Activated T-cell treated with anti-CD3 and anti-CD28 coated beads, Interleukin-2, amount 50 U/mL, for 1 hour (primary cell): ENCODE data around the gene WFDC12.
"Not testable (repeated sequence)": the region's sequence is repeated elsewhere in the genome, so short reads cannot be mapped to it uniquely, and the experiment has no call there.

Source experiments
- DNase-seq: peaks from one replicate; pipeline ENCODE4 v3.0.0-alpha.2; 2020

WFDC12 gene

GRCh38 chr20:45124365-45124764 is at the start of gene WFDC12:
WFDC12 (minus strand) TSS chr20:45124465; CDS start chr20:45124447, 18 bp downstream.
- no peak for DNase-seq

GRCh38 chr20:45173522-45173921 is 49.3 kb upstream of the WFDC12 start:
- no peak for DNase-seq

GRCh38 chr20:45164906-45165305 is 40.6 kb upstream of the WFDC12 start:
- no peak for DNase-seq

- no peak for DNase-seq
Observed at GRCh38 chr20:45163083-45163803, 39.0 kb upstream of the WFDC12 start.

- DNase-seq = no peak
Observed at GRCh38 chr20:45157962-45158361, 33.7 kb upstream of the WFDC12 start.

GRCh38 chr20:45156713-45157112 is 32.4 kb upstream of the WFDC12 start:
- no peak for DNase-seq

GRCh38 chr20:45154794-45155193 is 30.5 kb upstream of the WFDC12 start:
- DNase-seq = not testable (repeated sequence)

GRCh38 chr20:45154183-45154582 is 29.9 kb upstream of the WFDC12 start:
- DNase-seq = no peak

- no peak for DNase-seq
Observed at GRCh38 chr20:45153752-45154151, 29.5 kb upstream of the WFDC12 start.

- DNase-seq = no peak
Observed at GRCh38 chr20:45153147-45153546, 28.9 kb upstream of the WFDC12 start.

- DNase-seq = no peak
Observed at GRCh38 chr20:45152405-45152804, 28.1 kb upstream of the WFDC12 start.

GRCh38 chr20:45149062-45149461 is 24.8 kb upstream of the WFDC12 start:
- no peak for DNase-seq

GRCh38 chr20:45140836-45141235 is 16.6 kb upstream of the WFDC12 start:
- no peak for DNase-seq

GRCh38 chr20:45139733-45140375 is 15.6 kb upstream of the WFDC12 start:
- DNase-seq = not testable (repeated sequence)

- peak; percentile 40 for DNase-seq
Observed at GRCh38 chr20:45138561-45139300, 14.5 kb upstream of the WFDC12 start.

- no peak for DNase-seq
Observed at GRCh38 chr20:45136911-45137310, 12.6 kb upstream of the WFDC12 start.

GRCh38 chr20:45128099-45128498 is 3.8 kb upstream of the WFDC12 start:
- DNase-seq = no peak

GRCh38 chr20:45121388-45121787 is 2.9 kb downstream of the WFDC12 start:
- DNase-seq = no peak

GRCh38 chr20:45119556-45120266 is 4.6 kb downstream of the WFDC12 start:
- DNase-seq = no peak

GRCh38 chr20:45118028-45118427 is 6.2 kb downstream of the WFDC12 start:
- DNase-seq = no peak

GRCh38 chr20:45117581-45117980 is 6.7 kb downstream of the WFDC12 start:
- DNase-seq = no peak

- no peak for DNase-seq
Observed at GRCh38 chr20:45115829-45116228, 8.4 kb downstream of the WFDC12 start.

- no peak for DNase-seq
Observed at GRCh38 chr20:45115386-45115774, 8.9 kb downstream of the WFDC12 start.
